Mammary epithelial cell (primary cell): ENCODE measurements around the gene STARD5.

Source experiments
- CTCF ChIP-seq, 2 donors: IDR thresholded peaks in 1 of 2; conservative IDR thresholded peaks in 1 of 2; 2 replicates each; pipeline ENCODE4 v1.5.1; 2011 to 2012; ENCODE audit warnings: inconsistent platforms in 2 of 2, low read length in 2 of 2, mild to moderate bottlenecking in 2 of 2, control low read depth in 1 of 2, low read depth in 1 of 2; ENCODE audit not compliant: insufficient read depth in 1 of 2; ENCODE audit errors: extremely low read depth in 1 of 2
- EZH2 ChIP-seq: IDR thresholded peaks from 2 replicates; pipeline ENCODE4 v1.6.1; 2012; ENCODE audit warnings: low read length, inconsistent platforms, borderline replicate concordance

- TF ChIP-seq CTCF (conservative IDR thresholded peaks at IDR 0.05 in 1 of 2, IDR thresholded peaks at IDR 0.05 in 1 of 2; ENCODE audit: extremely low read depth in 1 of 2, insufficient read depth in 1 of 2, low read depth in 1 of 2, low read length in 2 of 2): no peak
- no peak for TF ChIP-seq EZH2
Measured at GRCh38 chr15:81279621-81280485, 44.1 kb downstream of the STARD5 start.
